HepG2 (cell line): Measurements from ENCODE around the gene CCT5. TPM values are rescaled to one million over a fixed set of nuclear protein-coding genes. Genes with fewer than 3 reads are reported as not detected.

Experiments used
- ARHGAP35 ChIP-seq: sonication (generic); formaldehyde crosslinking; IDR thresholded peaks from 2 replicates; pipeline ENCODE4 v1.9.0; 2022; ENCODE audit warnings: mild to moderate bottlenecking, inconsistent platforms, moderate library complexity, missing genetic modification reagents, borderline replicate concordance
- ELF4 ChIP-seq: sonication (generic); formaldehyde crosslinking; IDR thresholded peaks from 2 replicates; pipeline ENCODE4 v1.5.0; 2020; ENCODE audit warnings: missing genetic modification reagents, mild to moderate bottlenecking, moderate library complexity, borderline replicate concordance
- FOXA3 ChIP-seq: IDR thresholded peaks from 2 replicates; pipeline ENCODE4 v1.6.1; 2016; ENCODE audit warnings: missing genetic modification reagents, missing compliant biosample characterization
- MAFF ChIP-seq: IDR thresholded peaks from 2 replicates; pipeline ENCODE4 v1.6.1; 2011; ENCODE audit warnings: low read depth, low read length, improper control_type of control experiment
- MAX ChIP-seq: IDR thresholded peaks from 2 replicates; pipeline ENCODE4 v1.6.1; 2012; ENCODE audit warnings: inconsistent platforms
- MYNN ChIP-seq: sonication (generic); formaldehyde crosslinking; IDR thresholded peaks from 2 replicates; pipeline ENCODE4 v1.4.0; 2020; ENCODE audit warnings: mild to moderate bottlenecking, low read depth, missing genetic modification reagents
- NFIB ChIP-seq: sonication (generic); formaldehyde crosslinking; IDR thresholded peaks from 2 replicates; pipeline ENCODE4 v1.9.0; 2021; ENCODE audit warnings: missing genetic modification reagents, mild to moderate bottlenecking, borderline replicate concordance
- PRMT3 ChIP-seq: sonication (generic); formaldehyde crosslinking; IDR thresholded peaks from 2 replicates; pipeline ENCODE4 v1.8.1; 2022; ENCODE audit warnings: low read depth, mild to moderate bottlenecking, moderate library complexity, missing genetic modification reagents, borderline replicate concordance
- RAD21 ChIP-seq: fragments of 450-650 bp; formaldehyde crosslinking; IDR thresholded peaks from 2 replicates; pipeline ENCODE4 v1.5.0; 2020; ENCODE audit warnings: mild to moderate bottlenecking
- RBM39 ChIP-seq: fragments of 200-400 bp; formaldehyde crosslinking; IDR thresholded peaks from one replicate; pipeline ENCODE4 v1.6.1; 2018; ENCODE audit warnings: antibody characterized with exemption, mild to moderate bottlenecking, low read depth, low read length; ENCODE audit not compliant: poor library complexity, severe bottlenecking
- RFXANK ChIP-seq: IDR thresholded peaks from 2 replicates; pipeline ENCODE4 v1.6.1; 2016
- SALL2 ChIP-seq: sonication (generic); formaldehyde crosslinking; IDR thresholded peaks from 2 replicates; pipeline ENCODE4 v1.8.1; 2023; ENCODE audit warnings: mild to moderate bottlenecking, missing genetic modification reagents, inconsistent platforms
- ZNF143 ChIP-seq: sonication (generic); formaldehyde crosslinking; IDR thresholded peaks from 2 replicates; pipeline ENCODE4 v1.4.0; 2020; ENCODE audit warnings: missing genetic modification reagents
- ZNF251 ChIP-seq: sonication (generic); formaldehyde crosslinking; IDR thresholded peaks from 2 replicates; pipeline ENCODE4 v1.9.0; 2021; ENCODE audit warnings: mild to moderate bottlenecking, missing genetic modification reagents
- ZNF296 ChIP-seq: sonication (generic); formaldehyde crosslinking; conservative IDR thresholded peaks from 2 replicates; pipeline ENCODE4 v1.5.0; 2020; ENCODE audit warnings: mild to moderate bottlenecking, missing genetic modification reagents
- ZNF724P ChIP-seq: sonication (generic); formaldehyde crosslinking; IDR thresholded peaks from 2 replicates; pipeline ENCODE4 v1.8.0; 2022; ENCODE audit warnings: missing genetic modification reagents, borderline replicate concordance
- polyA plus RNA-seq, 8 experiments: library from polyadenylated mRNA; depleted of rRNA in 3 of 8; stranded (reverse) in 7 of 8; unstranded in 1 of 8; fragments of >200 nt; fragmentation: Illumina TruSeq in 4 of 8; extraction: Trizol in 4 of 8; gene quantifications; 2 replicates each; pipeline versions ENCODE4 v1.2.1 to v1.2.3, GENCODE V29; 2011 to 2016; ENCODE audit warnings: low read depth in 4 of 8, missing spikeins in 1 of 8, mixed read lengths in 1 of 8; ENCODE audit not compliant: insufficient read depth in 1 of 8
- total RNA-seq, 5 experiments: library from RNA; depleted of rRNA; stranded (reverse); fragments of >200 nt; fragmentation: Illumina TruSeq; extraction: Trizol; gene quantifications; 2 replicates each; pipeline ENCODE4 v1.2.3, GENCODE V29; 2016; ENCODE audit warnings: low read depth in 1 of 5
- TF ChIP-seq, protein P1 (sequence below): sonication (generic); formaldehyde crosslinking; IDR thresholded peaks from 2 replicates; pipeline ENCODE4 v1.4.0; 2020; ENCODE audit warnings: mild to moderate bottlenecking, missing genetic modification reagents
- TF ChIP-seq, protein P2 (sequence below): sonication (generic); formaldehyde crosslinking; IDR thresholded peaks from 2 replicates; pipeline ENCODE4 v1.4.0; 2020; ENCODE audit warnings: missing genetic modification reagents, borderline replicate concordance

CCT5 gene
- total and polyA plus RNA-seq, 2 of the 13 experiments (the other 11 are each of a cell fraction or from before 2014, with no cell fraction given): 319 to 708 TPM

DNA sequence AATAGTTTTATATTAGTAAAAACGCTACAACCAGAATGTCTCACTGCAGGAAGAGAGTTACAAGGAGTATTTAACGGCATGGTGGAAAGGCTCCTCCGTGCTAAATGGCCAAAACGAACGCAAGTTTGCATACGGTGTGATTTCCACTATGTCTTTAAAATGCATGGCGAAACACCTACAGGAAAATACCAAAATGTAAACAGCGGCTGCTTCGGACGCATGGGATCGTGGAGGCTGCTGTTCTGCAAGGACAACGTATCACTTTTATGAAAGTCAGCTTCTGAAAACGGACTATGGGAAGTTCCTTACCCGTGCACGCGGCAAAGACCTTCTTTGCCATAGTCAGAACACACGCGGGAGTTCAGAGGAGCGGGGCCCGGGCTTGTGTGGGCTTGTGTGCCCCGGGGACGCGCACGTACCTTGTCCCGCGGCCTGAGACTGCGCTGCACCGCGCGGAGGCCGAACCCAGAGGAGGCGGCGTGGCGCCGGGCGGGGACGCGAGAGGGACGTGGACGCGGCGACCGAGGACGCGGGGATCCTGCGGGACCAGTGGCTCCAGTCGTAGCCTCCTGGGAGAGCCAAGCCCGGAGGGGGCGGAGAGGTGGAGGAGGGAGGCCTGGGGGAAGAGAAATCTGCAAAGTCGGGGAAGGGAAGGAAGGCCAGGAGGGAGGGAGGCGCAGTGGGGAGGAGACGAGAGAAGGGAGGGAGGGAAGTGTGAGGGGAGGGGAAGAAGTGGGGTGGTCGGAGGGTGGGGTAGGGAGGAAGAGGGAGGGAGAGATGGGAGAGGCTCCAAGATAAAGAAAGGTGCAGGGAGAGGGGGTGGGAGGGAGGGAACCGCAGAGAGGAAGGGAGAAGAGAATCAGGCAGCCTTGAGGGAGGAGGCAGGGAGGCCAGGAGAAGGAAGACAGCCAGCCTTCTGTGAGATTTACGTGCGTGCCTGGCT is 57.4 kb downstream of the CCT5 start, which contains the start of gene CMBL (continued):
- TF ChIP-seq, protein P1, sequence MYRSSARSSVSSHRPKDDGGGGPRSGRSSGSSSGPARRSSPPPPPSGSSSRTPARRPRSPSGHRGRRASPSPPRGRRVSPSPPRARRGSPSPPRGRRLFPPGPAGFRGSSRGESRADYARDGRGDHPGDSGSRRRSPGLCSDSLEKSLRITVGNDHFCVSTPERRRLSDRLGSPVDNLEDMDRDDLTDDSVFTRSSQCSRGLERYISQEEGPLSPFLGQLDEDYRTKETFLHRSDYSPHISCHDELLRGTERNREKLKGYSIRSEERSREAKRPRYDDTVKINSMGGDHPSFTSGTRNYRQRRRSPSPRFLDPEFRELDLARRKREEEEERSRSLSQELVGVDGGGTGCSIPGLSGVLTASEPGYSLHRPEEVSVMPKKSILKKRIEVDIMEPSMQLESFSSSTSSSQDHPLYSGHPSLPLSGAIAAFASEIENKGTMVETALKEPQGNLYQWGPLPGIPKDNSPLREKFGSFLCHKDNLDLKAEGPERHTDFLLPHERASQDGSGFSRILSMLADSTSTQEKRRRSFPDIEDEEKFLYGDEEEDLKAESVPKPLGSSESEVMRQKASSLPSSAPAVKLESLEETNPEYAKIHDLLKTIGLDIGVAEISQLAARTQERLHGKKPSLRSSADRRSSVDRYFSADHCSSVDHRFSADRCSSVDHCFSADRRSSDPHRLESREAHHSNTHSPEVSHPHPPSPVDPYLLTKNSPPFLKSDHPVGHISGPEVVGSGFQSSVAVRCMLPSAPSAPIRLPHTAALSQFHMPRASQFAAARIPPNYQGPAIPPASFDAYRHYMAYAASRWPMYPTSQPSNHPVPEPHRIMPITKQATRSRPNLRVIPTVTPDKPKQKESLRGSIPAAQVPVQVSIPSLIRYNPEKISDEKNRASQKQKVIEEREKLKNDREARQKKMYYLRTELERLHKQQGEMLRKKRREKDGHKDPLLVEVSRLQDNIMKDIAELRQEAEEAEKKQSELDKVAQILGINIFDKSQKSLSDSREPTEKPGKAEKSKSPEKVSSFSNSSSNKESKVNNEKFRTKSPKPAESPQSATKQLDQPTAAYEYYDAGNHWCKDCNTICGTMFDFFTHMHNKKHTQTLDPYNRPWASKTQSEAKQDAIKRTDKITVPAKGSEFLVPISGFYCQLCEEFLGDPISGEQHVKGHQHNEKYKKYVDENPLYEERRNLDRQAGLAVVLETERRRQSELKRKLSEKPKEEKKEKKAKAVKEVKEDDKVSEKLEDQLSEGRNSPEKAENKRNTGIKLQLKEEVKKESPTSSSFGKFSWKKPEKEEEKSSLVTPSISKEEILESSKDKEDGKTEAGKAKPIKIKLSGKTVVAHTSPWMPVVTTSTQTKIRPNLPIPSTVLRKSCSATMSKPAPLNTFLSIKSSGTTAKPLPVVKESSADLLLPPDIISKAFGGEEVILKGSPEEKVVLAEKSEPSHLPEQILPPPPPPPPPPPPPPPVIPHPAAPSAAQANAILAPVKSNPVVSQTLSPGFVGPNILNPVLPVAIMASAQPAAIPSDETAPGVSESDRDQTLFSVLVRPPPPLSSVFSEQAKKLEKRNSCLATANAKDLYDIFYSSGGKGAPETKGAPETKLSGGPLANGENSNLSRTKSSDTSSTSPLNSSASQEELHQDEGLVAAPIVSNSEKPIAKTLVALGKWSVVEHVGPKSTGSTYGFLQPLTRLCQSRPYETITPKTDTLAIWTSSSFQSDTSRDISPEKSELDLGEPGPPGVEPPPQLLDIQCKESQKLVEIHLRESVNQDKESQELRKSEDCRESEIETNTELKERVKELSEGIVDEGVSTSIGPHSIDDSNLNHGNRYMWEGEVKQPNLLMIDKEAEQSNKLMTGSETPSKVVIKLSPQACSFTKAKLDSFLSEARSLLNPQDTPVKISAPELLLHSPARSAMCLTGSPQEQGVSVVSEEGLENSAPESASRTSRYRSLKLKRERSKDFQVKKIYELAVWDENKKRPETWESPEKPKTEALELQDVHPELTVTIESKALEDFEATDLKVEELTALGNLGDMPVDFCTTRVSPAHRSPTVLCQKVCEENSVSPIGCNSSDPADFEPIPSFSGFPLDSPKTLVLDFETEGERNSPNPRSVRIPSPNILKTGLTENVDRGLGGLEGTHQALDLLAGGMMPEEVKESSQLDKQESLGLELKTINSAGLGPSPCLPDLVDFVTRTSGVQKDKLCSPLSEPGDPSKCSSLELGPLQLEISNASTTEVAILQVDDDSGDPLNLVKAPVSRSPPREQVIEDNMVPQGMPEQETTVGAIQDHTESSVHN (CRISPR knock-in tag): no peak
- TF ChIP-seq ZNF143 (CRISPR knock-in tag) (no peak), PRMT3 (CRISPR knock-in tag) (no peak), NFIB (CRISPR knock-in tag) (no peak), MAFF (no peak), FOXA3 (CRISPR knock-in tag) (peak; percentile 65), ELF4 (CRISPR knock-in tag) (no peak), MYNN (CRISPR knock-in tag) (no peak), RFXANK (CRISPR knock-in tag) (no peak), RBM39 (peak; percentile 80), RAD21 (peak; percentile 30; the same call in 1 of the 2 replicates), SALL2 (CRISPR knock-in tag) (peak; percentile 56; the same call in 1 of the 2 replicates), MAX (peak; percentile 86), ARHGAP35 (CRISPR knock-in tag) (no peak; the same call in 1 of the 2 replicates), ZNF296 (CRISPR knock-in tag) (no peak), ZNF251 (CRISPR knock-in tag) (no peak), ZNF724P (CRISPR knock-in tag) (no peak)
- TF ChIP-seq, protein P2, sequence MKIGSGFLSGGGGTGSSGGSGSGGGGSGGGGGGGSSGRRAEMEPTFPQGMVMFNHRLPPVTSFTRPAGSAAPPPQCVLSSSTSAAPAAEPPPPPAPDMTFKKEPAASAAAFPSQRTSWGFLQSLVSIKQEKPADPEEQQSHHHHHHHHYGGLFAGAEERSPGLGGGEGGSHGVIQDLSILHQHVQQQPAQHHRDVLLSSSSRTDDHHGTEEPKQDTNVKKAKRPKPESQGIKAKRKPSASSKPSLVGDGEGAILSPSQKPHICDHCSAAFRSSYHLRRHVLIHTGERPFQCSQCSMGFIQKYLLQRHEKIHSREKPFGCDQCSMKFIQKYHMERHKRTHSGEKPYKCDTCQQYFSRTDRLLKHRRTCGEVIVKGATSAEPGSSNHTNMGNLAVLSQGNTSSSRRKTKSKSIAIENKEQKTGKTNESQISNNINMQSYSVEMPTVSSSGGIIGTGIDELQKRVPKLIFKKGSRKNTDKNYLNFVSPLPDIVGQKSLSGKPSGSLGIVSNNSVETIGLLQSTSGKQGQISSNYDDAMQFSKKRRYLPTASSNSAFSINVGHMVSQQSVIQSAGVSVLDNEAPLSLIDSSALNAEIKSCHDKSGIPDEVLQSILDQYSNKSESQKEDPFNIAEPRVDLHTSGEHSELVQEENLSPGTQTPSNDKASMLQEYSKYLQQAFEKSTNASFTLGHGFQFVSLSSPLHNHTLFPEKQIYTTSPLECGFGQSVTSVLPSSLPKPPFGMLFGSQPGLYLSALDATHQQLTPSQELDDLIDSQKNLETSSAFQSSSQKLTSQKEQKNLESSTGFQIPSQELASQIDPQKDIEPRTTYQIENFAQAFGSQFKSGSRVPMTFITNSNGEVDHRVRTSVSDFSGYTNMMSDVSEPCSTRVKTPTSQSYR (CRISPR knock-in tag): no peak
